ENCODE data around the gene TEX264.

TEX264 gene

GRCh38 chr3:51683566-51683965 is 12.5 kb downstream of the TEX264 start:
- no peak for TF ChIP-seq CTCF (IDR thresholded peaks at IDR 0.05)

GRCh38 chr3:51684971-51685751 is 14.1 kb downstream of the TEX264 start:
- TF ChIP-seq CTCF (IDR thresholded peaks at IDR 0.05): no peak

- TF ChIP-seq CTCF (IDR thresholded peaks at IDR 0.05): no peak
These were observed 15.0 kb downstream of the TEX264 start for GRCh38 chr3:51686056-51686455.

GRCh38 chr3:51686512-51687215 is 15.6 kb downstream of the TEX264 start:
- TF ChIP-seq CTCF (IDR thresholded peaks at IDR 0.05): no peak

GRCh38 chr3:51687431-51688205 is 16.6 kb downstream of the TEX264 start:
- TF ChIP-seq CTCF (IDR thresholded peaks at IDR 0.05): no peak

GRCh38 chr3:51688206-51688600 is 17.2 kb downstream of the TEX264 start:
- no peak for TF ChIP-seq CTCF (IDR thresholded peaks at IDR 0.05)

GRCh38 chr3:51691021-51691420 is 20.0 kb downstream of the TEX264 start:
- no peak for TF ChIP-seq CTCF (IDR thresholded peaks at IDR 0.05)
